ENCODE results near the gene SUGCT. TPM values are rescaled to one million over a fixed set of nuclear protein-coding genes. Genes with fewer than 3 reads are reported as not detected.

SUGCT gene
- total and polyA plus RNA-seq, 9 of the 15 experiments (the other 6 are each of a cell fraction or from before 2014, with no cell fraction given): 0.58 to 2.5 (median 1.4) TPM

- H3K4me2 ChIP-seq (ENCODE audit: insufficient read depth, low read length): no peak overlapping the region
- TF ChIP-seq RUNX1 (IDR thresholded peaks at IDR 0.05; ENCODE audit: low read depth) (no peak), ZNF785 (CRISPR knock-in tag; IDR thresholded peaks at IDR 0.05) (no peak), ZNF318 (IDR thresholded peaks at IDR 0.05; ENCODE audit: borderline replicate concordance in 1 of 2, low read depth in 1 of 2) (no peak), ATF6 (CRISPR knock-in tag; IDR thresholded peaks at IDR 0.05) (no peak)
- no peaks in the 10 kb centered on the region for H3K27me3 ChIP-seq (ENCODE audit: control insufficient read depth in 2 of 2, insufficient read depth in 2 of 2, low read length in 2 of 2)
- no peaks in the 10 kb centered on the region for H3K9me1 ChIP-seq (ENCODE audit: control insufficient read depth, insufficient read depth, low read length)
- ChIA-PET POLR2A (no interaction called here), CTCF (ENCODE audit: low intra/inter-chr PET ratio) (no interaction called here)
- H3K4me1 ChIP-seq (replicated peaks in 1 of 2; ENCODE audit: control insufficient read depth in 2 of 2, insufficient read depth in 2 of 2, low read length in 2 of 2): no peaks in the 10 kb centered on the region
- no peaks in the 10 kb centered on the region for H4K20me1 ChIP-seq (replicated peaks; ENCODE audit: control insufficient read depth, insufficient read depth, low read length)
- H3K36me3 ChIP-seq (ENCODE audit: control insufficient read depth, insufficient read depth, low read length): no peaks in the 10 kb centered on the region
- ATAC-seq (no peak), FAIRE-seq (no peak), DNase-seq (ENCODE audit: extremely low read depth in 1 of 4, low spot score in 3 of 4) (no peak)
- H3K4me3 ChIP-seq: no peak overlapping the region
- no peak overlapping the region for H3K27ac ChIP-seq (ENCODE audit: extremely low read depth, low read depth, low read length)
- 0% methylated on average over 2 of the region's 2 CpGs for WGBS (ENCODE audit: insufficient coverage, low coverage, missing lambda C conversion rate)
- no peaks in the 10 kb centered on the region for H3K9me3 ChIP-seq (replicated peaks; ENCODE audit: control insufficient read depth, insufficient read depth, low read depth, low read length)
- in situ Hi-C loops (cut with MboI) (no loop called here), intact Hi-C loops (cut with micrococcal nuclease) (no loop called here)
- no TSS peak for BruUV-seq (replicated peaks)
- no peak overlapping the region for H2AFZ ChIP-seq (ENCODE audit: low read depth, low read length)
- no peak overlapping the region for H3K9ac ChIP-seq (ENCODE audit: insufficient read depth in 1 of 2, low read depth in 2 of 2, low read length in 2 of 2)
- no peaks in the 10 kb centered on the region for H3K79me2 ChIP-seq (ENCODE audit: control insufficient read depth, insufficient read depth, low read length)
Observed at GRCh38 chr7:40885503-40885902, 750.7 kb downstream of the SUGCT start.

Data from K562 (cell line).